Myometrial cell (primary cell): ENCODE results near the gene AFP. TPM values are rescaled to one million over a fixed set of nuclear protein-coding genes. Genes with fewer than 3 reads are reported as not detected.

Experiments
- total RNA-seq: library from RNA; depleted of rRNA; stranded (reverse); fragments of >200 nt; gene quantifications from 2 replicates; pipeline ENCODE4 v1.2.3, GENCODE V29; 2015

Gene AFP
- 1.2 TPM in 1 of 2 replicates, not detected in the other for total RNA-seq

GRCh38 chr4:73435984-73436383 is at the start of gene AFP:
Gene AFP, plus strand, starts transcription at chr4:73436221. Its CDS starts 42 bp downstream, at chr4:73436263.

GRCh38 chr4:73404042-73404441 is 32.0 kb upstream of the AFP start, which contains the start of gene ALB:
Gene ALB, plus strand, starts transcription at chr4:73404287. Its CDS starts 41 bp downstream, at chr4:73404328.

GRCh38 chr4:73481358-73481757 is 45.3 kb downstream of the AFP start, which contains the start of gene AFM:
Gene AFM, plus strand, starts transcription at chr4:73481745. Its CDS starts 31 bp downstream, at chr4:73481776.

Other genes with a start within 250 kb of the AFP start
- 25.7 and 33.1 TPM in 2 replicates for gene ANKRD17, start 177.4 kb upstream of the AFP start, total RNA-seq
- gene ALB, start 31.9 kb upstream of the AFP start, total RNA-seq = not detected in 2 replicates
- not detected in 2 replicates for gene AFM, start 45.5 kb downstream of the AFP start, total RNA-seq
- gene RASSF6, start 184.2 kb downstream of the AFP start, total RNA-seq = 0.18 TPM in 1 of 2 replicates, not detected in the other